RWPE2 (cell line): Measurements from ENCODE around the gene BCL2L1.

ENCODE experiments used
- ATAC-seq: fragments of 200-7000 bp; cut with Tn5 transposase; 3 replicates; pipeline ENCODE4 v1.9.1; 2021; ENCODE audit warnings: low read depth
- DNase-seq: peaks from one replicate; pipeline ENCODE4 v3.0.0-alpha.2; 2020; ENCODE audit warnings: low spot score
- H3K27ac ChIP-seq: fragments of 450-650 bp; 2 replicates; pipeline ENCODE4 v1.5.1; 2017; ENCODE audit warnings: mild to moderate bottlenecking; ENCODE audit not compliant: poor library complexity, severe bottlenecking
- H3K27me3 ChIP-seq: fragments of 250-450 bp; sonication (Bioruptor Pico); 2 replicates; pipeline ENCODE4 v1.5.1; 2021; ENCODE audit warnings: mild to moderate bottlenecking, moderate library complexity; ENCODE audit not compliant: insufficient read depth, poor library complexity, severe bottlenecking
- H3K36me3 ChIP-seq: fragments of 250-450 bp; sonication (Bioruptor Pico); 2 replicates; pipeline ENCODE4 v1.5.1; 2020; ENCODE audit warnings: low read depth, mild to moderate bottlenecking, moderate library complexity
- H3K4me1 ChIP-seq: fragments of 250-450 bp; sonication (Bioruptor Pico); 2 replicates; pipeline ENCODE4 v1.5.1; 2021; ENCODE audit warnings: mild to moderate bottlenecking, moderate library complexity; ENCODE audit not compliant: insufficient read depth, poor library complexity, severe bottlenecking
- H3K4me3 ChIP-seq: fragments of 250-450 bp; sonication (Bioruptor Pico); 2 replicates; pipeline ENCODE4 v1.5.1; 2021; ENCODE audit warnings: mild to moderate bottlenecking, moderate library complexity; ENCODE audit not compliant: severe bottlenecking
- H3K9me3 ChIP-seq: fragments of 250-450 bp; sonication (Bioruptor Pico); 2 replicates; pipeline ENCODE4 v1.5.1; 2021; ENCODE audit warnings: mild to moderate bottlenecking, moderate library complexity; ENCODE audit not compliant: severe bottlenecking
- TF ChIP-seq, protein P1 (sequence below): fragments of 450-650 bp; IDR thresholded peaks from one replicate; pipeline ENCODE4 v1.5.1; 2017; ENCODE audit warnings: mild to moderate bottlenecking, moderate library complexity; ENCODE audit not compliant: poor library complexity, severe bottlenecking

The BCL2L1 gene

DNA sequence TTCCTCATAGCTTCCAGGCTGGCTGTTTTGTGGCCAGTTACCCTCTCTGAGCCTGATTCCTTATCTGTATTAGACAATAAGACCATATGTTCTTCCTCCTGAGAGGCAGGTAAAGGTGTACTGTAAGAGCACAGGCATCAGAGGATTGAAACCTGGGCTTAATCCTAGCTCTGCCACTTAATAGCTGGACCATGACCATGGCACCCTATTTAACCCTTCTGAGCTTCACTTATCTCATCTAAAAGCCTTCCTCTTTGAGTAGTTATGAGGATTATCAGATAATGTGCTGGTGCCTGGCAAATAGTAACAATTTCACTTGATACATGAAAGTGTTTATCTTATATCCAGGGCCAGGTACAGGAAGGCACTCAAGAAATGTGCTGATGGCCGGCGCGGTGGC lies 34.9 kb downstream of the BCL2L1 start:
- H3K4me3 ChIP-seq, result no peak overlapping the region
- TF ChIP-seq, protein P1, sequence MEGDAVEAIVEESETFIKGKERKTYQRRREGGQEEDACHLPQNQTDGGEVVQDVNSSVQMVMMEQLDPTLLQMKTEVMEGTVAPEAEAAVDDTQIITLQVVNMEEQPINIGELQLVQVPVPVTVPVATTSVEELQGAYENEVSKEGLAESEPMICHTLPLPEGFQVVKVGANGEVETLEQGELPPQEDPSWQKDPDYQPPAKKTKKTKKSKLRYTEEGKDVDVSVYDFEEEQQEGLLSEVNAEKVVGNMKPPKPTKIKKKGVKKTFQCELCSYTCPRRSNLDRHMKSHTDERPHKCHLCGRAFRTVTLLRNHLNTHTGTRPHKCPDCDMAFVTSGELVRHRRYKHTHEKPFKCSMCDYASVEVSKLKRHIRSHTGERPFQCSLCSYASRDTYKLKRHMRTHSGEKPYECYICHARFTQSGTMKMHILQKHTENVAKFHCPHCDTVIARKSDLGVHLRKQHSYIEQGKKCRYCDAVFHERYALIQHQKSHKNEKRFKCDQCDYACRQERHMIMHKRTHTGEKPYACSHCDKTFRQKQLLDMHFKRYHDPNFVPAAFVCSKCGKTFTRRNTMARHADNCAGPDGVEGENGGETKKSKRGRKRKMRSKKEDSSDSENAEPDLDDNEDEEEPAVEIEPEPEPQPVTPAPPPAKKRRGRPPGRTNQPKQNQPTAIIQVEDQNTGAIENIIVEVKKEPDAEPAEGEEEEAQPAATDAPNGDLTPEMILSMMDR, result no peak
- H3K27me3 ChIP-seq, result no peaks in the 10 kb centered on the region
- H3K4me1 ChIP-seq, result peaks cover 25% of the 10 kb centered on the region
- no peak for DNase-seq
- peaks cover 98% of the 10 kb centered on the region for H3K36me3 ChIP-seq
- H3K27ac ChIP-seq, result peak overlapping the region; percentile 0
- H3K9me3 ChIP-seq, result no peaks in the 10 kb centered on the region
- ATAC-seq, result no peak

DNA sequence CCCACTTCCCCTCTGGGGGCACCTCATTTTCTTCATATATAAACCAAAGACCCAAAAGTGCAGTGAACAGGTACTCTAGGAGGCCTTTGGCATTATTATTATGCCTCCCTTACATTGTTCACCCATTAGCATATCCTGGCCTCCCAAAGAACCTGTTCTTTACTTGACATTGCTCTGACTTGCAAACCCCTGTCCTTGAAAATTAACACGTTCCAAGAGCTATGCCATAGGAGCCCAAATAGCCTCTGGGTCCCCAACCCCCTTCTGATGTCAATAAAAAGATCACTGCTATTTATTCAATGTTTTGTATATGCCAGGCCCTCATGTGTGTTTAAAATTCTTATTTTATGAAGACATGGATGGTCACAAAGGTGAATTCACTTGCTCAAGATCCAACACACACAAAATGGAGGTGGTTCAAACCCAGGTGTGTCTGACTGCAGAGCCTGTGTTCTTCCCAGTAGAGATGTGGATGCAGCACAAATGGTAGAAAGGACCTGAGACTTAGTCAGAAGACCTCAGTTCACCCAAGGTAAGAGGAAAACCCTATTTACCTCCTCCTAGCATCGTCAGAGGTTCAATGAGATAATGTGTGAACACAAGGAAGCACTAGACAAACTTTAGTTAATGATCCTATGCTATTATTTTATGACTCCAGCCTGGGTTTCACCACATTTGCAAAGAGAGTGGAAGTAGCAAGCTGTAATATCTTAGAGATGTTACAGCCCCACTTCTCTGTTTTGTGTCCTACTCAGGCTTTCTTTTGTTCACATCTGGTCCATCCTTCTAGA lies 36.6 kb downstream of the BCL2L1 start:
- TF ChIP-seq, protein P1, result no peak
- peaks cover 98% of the 10 kb centered on the region for H3K36me3 ChIP-seq
- H3K27me3 ChIP-seq, result no peaks in the 10 kb centered on the region
- H3K9me3 ChIP-seq, result no peaks in the 10 kb centered on the region
- no peak for DNase-seq
- peaks cover 14% of the 10 kb centered on the region for H3K4me1 ChIP-seq
- no peak overlapping the region for H3K4me3 ChIP-seq
- no peak for ATAC-seq
- H3K27ac ChIP-seq, result peak overlapping the region; percentile 0

DNA sequence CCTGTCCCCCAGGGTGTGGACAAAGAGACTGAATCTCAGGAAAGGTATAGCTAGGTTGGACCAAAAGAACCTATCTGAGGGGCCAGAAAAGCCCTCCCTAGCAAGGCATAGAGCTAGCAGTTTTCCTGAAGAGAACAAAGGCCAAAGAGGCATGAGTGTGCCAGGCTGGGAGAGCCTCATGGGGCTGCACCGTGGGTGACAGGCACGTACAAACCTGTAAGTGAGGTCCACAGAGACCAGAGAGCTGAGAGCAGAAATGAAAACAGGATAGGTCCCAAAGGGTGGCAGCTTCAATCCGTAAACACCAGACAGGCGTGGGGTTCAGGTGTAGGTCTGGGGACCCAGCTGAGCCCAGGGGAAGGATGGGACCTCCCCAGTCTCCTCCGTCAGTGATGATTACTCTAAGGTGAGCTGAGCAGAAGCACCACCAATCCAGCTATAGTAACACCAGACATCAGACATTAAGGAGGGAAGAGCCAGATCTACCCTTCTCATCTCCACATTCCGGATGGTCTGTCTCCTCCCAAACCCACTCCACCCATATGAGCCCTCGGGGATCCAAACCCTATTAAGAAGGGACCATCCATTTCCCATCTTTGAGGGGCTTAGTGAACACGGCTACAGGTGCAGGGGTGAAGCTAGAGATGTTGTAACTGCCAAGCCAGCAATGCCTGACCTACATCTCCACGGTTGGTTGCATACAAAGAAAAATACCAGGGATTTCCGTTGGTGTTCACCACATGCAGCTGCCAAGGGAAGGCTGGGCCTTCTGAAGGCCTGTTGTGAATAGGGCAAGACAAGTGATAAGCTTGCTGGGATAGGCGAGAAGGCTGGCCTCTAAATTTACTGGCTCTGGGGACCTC lies 38.3 kb downstream of the BCL2L1 start:
- peak; percentile 3; the same call in 2 of the 3 replicates for ATAC-seq
- H3K4me3 ChIP-seq, result no peak overlapping the region
- TF ChIP-seq, protein P1, result no peak
- no peaks in the 10 kb centered on the region for H3K27me3 ChIP-seq
- no peak for DNase-seq
- peaks cover 24% of the 10 kb centered on the region for H3K4me1 ChIP-seq
- no peaks in the 10 kb centered on the region for H3K9me3 ChIP-seq
- peak overlapping the region; percentile 66 for H3K27ac ChIP-seq
- peaks cover 98% of the 10 kb centered on the region for H3K36me3 ChIP-seq

DNA sequence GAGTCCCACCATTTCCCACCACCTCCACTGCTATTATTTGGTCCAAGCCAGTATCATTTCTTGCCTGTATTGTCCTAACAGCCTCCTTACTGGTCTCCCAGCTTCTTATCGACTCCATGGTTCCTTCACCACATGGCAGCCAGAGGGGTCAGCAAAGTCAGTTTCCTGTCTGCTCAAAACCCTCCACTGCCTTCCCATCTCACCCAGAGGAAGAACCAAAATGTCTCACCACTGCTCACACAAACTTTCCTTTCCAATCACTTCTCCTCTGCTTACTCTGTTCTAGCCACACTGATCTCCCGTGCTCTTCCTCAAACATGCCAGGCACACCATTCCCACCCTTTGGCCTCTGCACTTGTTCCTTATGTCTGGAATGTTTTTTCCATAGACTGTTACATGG lies 39.7 kb downstream of the BCL2L1 start:
- Histone ChIP-seq H3K9me3 (no peaks in the 10 kb centered on the region), H3K4me1 (peaks cover 39% of the 10 kb centered on the region), H3K27ac (peak overlapping the region; percentile 66), H3K36me3 (peaks cover 100% of the 10 kb centered on the region), H3K27me3 (no peaks in the 10 kb centered on the region), H3K4me3 (no peak overlapping the region)
- TF ChIP-seq, protein P1, result no peak
- DNase-seq (no peak), ATAC-seq (no peak)

DNA sequence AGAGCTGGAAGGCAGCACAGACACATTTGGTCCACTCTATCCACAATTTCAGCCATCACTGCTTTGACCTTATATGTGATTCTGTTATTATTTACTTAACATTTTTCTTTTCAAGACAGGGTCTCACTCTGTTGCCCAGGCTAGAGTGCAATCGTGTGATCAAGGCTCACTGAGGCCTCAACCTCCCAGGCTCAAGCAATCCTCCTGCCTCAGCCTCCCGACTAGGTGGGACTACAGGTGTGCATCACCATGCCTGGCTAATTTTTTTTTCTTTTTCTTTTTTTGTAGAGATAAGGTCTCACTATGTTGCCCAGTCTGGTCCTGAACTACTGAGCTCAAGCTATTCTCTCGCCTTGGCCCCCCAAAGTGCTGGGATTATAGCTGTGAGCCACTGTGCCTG lies 40.3 kb downstream of the BCL2L1 start:
- Histone ChIP-seq H3K4me1 (peaks cover 45% of the 10 kb centered on the region), H3K9me3 (no peaks in the 10 kb centered on the region), H3K4me3 (no peak overlapping the region), H3K27me3 (no peaks in the 10 kb centered on the region), H3K27ac (peak overlapping the region; percentile 66), H3K36me3 (peaks cover 100% of the 10 kb centered on the region)
- no peak for DNase-seq
- ATAC-seq, result no peak
- TF ChIP-seq, protein P1, result no peak
